HL-60/S4 treated with phorbol 12-myristate 13-acetate at 8.2 ng/mL for 4 days and 3 days (cell line): ENCODE measurements around the gene PDE4B.
"Not testable (repeated sequence)": the region's sequence is repeated elsewhere in the genome, so short reads cannot be mapped to it uniquely, and the experiment has no call there.

Source experiments
- in situ Hi-C: fragments of 300-500 bp; cut with MboI; formaldehyde crosslinking; loops from 2 replicates; pipeline ENCODE4 v1.15.0; 2022; ENCODE audit warnings: low sequenced_read_pairs

Gene PDE4B

DNA sequence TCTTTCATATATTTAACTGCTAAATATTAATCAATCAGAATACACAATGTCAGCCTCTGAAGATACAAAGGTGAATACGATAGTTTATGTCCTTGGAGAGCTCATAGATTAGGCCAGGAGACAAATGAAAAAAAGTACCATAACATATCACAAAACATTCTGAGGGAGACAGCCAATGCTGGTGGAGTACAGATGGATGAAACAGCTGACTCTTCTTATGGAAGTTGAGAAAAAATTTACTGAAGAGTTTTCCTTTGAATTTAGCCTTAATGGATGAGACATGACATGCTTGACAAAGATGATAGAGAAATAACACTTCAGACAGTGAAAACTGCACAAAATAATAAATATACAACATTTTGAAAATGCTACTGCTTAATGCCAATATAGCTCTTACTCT lies 193.5 kb downstream of the PDE4B start:
- in situ Hi-C loops, result no loop called here

DNA sequence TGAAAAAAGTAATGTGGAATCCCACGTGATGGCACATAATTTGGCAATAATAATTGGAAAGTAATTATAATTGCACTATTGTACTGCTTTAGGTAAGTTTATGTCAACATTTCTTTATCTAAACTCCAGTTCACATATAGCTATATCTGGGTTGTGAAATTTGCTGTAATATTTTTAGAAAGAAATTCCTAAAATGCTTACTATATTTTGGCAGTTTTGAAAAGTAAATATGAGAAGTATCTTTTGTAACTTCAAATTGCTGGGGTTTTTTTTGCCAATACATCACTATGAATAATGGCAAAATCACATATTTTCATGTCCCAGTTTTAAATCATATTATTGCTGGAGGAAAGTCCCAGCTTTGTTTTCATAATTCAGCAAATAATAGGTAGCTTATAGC lies 197.5 kb downstream of the PDE4B start:
- in situ Hi-C loops, result no loop called here

DNA sequence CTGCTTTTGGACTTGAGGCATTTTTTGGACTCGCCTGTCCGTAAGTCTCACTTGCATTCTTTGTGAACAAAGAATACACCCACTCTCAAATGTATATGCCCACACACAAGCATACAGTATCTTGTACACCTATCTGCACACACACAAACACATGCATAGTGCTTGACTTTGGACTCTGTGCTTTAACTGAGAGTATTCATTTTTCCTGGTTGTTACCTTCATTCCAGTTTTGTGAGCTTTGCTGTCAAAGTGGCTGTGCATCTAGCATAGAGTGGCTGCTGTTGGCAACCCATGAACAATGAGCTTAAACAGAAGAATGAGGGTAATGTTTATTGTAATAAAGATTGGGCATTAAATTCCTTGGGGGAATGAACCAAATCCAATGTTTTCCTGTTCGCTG lies 199.0 kb downstream of the PDE4B start:
- in situ Hi-C loops, result no loop called here

DNA sequence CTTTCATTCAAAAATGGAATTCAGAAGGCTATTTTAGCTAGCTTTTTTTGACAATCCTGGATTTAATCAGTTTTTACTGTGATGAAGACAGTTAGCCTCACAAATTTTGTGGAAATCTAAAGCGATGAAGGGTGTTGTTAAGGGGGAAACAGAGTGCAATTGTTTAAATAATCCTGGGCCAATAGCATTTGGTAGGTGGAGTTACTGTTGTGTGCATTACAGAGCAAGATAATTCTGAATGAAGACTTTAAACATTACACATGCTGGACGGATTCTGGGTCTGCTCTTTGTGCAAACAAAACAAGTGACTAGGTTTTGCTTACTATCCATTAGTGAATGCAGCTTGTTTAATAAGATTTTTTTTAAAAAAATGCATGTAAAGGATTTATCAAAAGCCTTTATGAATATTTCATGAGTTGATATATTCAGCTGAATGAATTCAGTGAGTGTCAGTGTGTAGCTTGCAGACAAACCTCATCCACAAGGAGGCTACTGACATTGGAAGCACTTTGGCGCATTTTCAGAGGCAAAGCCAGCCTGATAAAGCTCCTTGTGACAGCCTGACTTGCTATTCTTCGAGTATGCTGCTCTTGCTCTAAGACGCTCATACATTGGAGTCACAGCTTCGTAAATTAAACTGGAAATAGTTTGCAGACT lies 199.6 kb downstream of the PDE4B start:
- in situ Hi-C loops, result no loop called here

DNA sequence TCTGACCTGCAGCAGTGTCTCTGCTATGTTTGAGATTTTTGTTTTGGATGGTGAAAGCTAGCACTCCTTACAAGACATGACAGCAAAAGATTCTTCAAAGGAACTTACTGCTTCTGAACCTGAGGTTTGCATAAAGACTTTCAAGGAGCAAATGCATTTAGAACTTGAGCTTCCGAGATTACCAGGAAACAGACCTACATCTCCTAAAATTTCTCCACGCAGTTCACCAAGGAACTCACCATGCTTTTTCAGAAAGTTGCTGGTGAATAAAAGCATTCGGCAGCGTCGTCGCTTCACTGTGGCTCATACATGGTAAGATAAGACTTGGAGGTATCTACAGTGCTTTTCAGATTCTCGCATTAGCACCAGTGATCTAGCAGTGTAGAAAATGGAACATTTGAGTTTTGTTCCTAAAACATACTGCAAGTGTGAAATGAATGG lies 200.2 kb downstream of the PDE4B start:
- in situ Hi-C loops, result no loop called here

DNA sequence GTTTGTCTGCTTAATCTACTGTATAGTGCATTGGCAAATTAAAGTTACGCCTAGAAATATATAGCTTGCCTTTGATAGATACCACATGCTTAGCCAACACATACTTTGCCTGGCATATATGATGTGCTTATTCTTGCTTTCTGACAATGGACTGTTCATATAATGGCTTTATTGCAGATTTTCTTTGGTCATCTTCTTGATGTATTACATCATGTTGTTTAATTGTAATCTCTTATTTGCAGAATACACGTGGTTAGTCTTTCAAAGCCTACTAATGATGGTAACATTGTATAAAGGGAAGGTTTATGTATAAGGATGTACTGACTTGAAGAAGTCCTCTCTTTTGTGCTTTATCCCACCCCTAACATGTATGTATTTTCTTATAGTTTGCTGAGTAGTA lies 201.5 kb downstream of the PDE4B start:
- in situ Hi-C loops, result no loop called here

DNA sequence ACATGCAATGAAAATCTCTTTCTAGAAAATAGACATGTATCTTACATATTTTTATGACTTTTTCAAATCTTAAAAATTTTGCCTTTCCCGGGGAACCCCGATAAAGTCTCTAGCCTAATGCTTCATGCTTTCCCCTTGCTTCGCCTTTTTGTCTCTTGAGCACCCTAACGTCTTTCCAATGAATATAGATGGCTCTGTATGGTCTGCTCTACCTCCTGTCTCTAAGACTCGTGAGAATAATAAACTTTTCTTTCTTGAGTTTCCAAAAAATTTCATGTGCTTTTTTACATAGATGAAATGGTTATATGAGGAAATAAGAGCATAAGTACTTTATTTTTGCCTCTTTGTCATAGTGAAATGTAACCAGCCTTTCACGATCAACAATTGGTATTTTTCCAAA lies 202.6 kb downstream of the PDE4B start:
- in situ Hi-C loops, result no loop called here

DNA sequence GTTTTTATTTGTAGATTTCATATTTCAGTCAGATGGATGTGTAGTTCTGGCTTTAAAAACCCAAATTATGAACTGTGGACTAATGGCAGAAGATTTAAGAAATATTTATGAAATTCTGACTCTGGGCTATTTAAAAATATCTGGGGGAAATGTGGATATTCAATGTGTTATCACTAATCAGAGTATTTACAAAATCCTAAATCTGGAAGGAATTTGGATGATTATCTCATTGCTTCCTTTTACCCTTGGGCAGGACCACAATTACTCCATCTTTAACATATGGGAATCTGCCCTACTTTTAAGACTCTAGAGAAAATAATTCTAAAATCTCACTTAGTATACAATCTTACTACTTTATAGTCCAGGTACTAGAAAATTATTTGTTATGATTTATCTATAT lies 203.2 kb downstream of the PDE4B start:
- in situ Hi-C loops, result no loop called here

DNA sequence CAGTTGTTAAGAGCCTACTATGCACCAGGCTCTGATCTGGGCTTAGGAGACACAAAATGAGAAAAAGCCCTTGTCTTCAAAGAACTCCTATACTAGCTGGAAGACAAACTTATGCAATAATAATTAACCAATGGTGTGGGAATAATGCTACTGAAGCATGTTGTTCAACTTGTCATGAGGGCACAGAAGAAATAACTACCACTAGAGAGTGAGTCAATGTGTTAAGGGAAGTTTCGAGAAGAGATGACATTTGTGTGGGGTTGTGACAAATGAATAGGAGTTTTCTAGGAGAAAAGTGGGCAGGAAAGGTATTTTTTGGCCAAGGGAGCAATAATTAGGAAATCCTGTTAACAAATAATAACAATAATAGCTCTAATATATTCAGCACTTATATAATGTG lies 205.0 kb downstream of the PDE4B start:
- in situ Hi-C loops, result no loop called here

DNA sequence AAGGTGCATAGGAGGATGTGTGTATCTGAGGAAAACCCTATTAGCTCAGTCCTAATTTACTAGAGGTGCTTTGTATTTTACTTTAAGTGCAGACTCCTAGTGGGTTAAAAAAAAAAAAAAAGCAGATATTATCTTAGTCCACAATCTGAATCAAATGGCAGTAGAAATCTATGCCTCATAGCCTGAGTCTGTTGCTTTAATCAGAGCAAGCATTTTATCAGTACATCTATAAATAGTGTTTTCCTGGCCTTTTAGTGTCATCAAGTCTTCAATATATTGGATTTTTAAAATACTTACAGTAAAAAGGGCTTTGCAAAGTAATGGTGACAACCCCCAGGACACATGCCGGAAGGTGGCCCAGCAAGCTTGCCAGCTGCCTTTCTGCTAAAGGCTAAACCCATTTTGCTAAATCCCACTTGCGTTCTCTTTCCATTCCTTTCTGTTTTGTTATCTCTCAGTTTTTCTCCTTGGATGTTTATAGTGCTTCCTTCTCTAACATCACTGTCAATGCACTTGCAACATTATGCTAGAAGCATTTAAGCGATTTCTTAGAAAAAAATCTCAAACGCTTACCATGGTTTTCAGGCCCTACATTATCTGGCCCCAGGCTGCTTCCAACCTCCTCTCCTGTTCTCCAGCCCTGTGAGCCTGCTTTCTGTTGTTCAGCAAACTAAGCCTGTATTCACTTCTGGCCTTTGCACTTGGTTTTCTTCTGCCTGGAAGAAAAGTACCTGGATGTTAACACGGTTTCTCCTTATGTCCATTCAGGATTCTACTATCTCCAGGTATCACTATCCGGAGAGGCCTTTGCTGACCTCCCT lies 206.3 kb downstream of the PDE4B start:
- in situ Hi-C loops, result no loop called here

DNA sequence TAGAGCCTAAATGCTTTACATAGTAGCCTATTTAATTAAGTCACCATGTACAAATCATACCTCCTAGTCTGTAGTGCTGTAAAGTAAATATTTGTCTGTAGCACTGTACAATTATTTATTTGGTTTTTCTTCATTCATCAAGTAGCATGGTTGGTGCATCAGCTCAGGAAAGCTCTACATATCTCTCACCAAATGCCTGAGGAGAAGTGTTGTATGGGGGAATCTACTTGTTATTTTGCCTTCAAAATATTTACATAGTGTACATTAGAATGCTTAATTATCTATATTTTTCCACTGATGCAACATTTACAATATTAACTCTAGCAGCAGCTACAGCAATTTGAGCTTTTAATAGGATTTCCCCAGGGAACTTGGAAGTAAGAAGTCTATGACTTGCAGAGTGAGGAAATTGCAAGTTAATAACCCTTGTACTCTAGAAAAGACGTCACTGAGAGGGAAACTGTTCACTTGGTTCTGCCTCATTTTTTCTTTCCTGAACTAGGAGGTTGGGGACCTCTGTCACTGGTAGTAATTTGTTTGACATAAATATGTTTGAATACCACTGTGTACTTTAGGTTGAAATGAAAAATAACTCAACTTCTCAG lies 207.4 kb downstream of the PDE4B start:
- in situ Hi-C loops, result no loop called here

DNA sequence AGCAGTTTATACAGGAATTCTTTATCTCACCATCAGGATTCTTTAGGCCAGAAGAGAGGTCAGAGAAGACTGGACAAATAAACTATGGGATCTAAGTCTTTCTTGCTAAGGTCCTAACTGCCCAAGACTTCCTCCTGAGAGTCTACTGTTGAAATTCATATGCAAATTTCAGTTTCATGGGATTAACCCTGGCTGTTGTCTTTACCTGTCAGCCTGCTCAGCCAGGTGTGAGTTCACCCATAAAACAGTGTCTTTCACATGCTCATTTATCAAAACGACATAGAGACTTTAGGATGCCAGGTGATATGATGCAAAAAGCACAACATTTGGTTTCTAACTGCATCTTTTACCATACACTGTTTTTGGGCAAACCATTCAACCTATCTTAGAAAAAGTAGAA lies 211.0 kb downstream of the PDE4B start:
- in situ Hi-C loops, result no loop called here

DNA sequence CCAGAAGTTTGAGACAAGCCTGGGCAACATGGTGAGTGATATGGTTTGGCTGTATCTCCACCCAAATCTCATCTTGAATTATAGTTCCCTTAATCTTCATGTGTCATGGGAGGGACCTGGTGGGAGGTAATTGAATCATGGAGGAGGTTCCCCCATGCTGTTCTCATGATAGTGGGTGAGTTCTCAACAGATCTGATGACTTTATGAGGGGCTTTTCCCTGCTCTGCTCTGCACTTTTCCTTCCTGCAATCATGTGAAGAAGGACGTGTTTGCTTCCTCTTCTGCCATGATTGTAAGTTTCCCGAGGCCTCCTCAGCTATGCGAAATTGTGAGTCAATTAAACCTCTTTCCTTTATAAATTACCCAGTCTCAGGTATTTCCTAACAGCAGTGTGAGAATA lies 213.8 kb downstream of the PDE4B start:
- in situ Hi-C loops, result not testable (repeated sequence)

DNA sequence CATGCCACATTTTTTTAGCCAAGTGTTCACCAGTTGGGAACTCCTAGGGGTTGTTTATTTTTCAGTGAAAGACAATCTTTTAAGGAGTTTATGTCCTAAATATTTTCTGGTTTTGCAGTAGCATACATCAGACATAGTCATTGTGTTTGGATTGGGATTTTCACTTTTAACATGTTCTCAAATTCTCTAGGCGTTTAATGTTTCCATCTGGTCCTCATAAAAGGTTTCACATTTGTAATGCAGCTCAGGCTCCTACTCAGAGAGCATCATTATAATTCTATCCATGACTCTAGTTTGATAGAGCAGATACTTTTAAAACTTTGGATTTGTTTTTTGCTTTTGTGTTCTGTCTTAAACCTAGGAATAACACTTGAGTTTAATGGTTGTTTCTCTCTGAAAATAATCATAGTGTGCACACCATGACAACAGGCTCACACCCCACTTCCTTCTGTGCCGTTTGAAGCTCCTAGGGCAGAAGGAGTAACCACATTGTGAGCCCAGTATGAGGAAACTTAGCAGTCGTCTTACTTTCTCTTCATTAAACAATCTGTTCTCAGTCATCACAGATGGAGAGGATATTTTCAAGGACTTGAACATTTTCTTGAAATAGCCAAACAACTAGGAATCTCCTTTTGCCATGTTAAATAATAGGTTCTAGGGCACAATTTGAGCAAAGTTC lies 219.6 kb downstream of the PDE4B start:
- in situ Hi-C loops, result no loop called here

DNA sequence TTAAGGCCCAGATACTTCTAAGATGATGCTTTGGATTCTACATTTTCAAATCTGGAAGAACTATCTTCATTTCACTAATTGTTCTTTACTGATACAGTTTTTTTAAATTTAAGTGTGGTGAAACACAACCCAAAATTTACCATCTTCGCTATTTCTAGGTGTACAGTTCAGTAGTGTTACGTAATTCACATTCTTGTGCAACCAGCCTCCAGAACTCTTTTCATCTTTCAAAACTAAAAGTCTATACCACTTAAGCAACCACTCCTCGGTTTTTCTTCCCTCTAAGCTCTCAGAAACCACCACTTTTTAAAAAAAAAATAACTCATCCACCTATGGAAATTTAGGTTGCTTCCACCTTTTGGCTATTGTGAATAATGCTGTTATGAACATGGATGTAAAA lies 220.7 kb downstream of the PDE4B start:
- in situ Hi-C loops, result no loop called here

DNA sequence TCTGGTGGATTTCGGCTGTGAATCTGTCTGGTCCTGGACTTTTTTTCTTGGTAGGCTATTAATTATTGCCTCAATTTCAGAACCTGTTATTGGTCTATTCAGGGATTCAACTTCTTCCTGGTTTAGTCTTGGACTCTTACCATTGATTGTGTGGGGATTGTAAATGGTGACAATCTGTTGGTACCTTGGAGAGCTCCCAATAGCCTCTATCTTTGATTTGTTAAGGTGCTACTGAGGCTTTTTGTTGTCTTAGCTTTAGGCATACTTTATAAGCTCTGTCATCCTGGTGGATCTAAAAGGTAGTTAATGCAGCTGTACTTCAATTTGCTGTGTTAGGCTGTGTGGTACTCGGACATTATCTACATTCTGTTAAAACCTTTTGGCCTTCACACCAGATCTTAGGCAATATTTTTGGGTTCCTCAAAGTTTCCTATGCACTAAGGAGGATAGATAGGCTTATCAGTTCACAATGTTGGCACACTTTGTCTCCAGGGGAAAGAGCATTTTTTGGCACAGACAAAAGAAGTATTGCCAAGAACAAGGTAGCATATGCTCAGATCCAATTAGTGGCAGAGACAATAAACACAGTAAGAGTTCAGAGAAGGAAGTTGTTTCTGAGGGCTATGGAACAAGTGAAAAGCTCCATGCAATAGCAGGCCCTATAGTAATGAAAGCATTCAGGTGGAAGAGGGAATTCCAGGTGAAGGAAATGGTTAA lies 230.4 kb downstream of the PDE4B start:
- in situ Hi-C loops, result no loop called here

DNA sequence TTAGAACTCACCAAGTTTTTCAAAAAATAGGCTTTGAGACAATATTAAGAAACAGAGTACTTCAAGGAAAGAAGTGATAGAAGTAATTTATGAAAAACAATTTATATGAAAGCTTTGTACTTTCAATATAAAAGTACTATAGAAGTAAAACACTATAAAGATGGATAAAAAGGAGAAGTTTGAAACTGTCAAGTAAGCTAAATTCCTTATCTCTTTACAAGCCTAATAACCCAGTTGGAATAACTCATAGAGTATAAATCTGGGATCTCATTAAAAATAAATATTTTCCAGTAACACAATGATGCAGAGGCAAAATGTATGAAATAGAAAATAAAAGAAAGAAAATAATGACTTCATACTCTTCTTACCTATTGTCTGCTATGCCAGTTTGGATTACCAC lies 232.5 kb downstream of the PDE4B start:
- in situ Hi-C loops, result no loop called here

DNA sequence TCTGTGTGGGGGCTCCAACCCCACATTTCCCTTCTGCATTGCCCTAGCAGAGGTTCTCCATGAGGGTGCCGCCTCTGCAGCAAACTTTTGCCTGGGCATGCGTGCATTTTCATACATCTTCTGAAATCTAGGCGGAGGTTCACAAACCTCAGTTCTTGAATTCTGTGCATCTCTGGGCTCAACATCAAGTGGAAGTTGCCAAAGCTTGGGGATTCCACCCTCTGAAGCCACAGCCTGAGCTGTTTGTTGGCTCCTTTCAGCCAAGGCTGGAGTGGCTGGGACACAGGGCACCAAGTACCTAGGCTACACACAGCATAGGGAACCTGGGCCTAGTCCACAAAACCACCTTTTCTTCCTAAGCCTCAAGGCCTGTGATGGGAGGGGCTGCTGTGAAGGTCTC lies 235.3 kb downstream of the PDE4B start:
- in situ Hi-C loops, result no loop called here

DNA sequence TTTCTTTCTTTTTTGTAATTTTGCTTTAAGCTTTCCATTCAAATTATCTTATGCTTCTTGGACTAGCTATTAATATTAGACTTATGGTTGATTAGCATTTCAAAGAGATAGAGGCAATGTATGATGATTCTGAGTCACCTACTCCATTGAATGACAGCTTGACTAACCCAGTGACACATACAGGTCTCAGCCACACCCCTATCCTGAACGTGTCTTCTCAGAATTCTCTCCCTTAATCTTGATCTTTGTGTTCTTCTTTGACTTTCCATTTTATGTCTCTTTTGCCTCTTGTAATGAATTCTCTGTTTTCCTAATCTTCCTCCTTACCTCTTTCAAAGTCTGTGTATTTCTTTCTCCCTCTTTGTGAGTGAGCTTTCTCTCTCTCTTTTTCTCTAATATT lies 241.1 kb downstream of the PDE4B start:
- in situ Hi-C loops, result no loop called here

DNA sequence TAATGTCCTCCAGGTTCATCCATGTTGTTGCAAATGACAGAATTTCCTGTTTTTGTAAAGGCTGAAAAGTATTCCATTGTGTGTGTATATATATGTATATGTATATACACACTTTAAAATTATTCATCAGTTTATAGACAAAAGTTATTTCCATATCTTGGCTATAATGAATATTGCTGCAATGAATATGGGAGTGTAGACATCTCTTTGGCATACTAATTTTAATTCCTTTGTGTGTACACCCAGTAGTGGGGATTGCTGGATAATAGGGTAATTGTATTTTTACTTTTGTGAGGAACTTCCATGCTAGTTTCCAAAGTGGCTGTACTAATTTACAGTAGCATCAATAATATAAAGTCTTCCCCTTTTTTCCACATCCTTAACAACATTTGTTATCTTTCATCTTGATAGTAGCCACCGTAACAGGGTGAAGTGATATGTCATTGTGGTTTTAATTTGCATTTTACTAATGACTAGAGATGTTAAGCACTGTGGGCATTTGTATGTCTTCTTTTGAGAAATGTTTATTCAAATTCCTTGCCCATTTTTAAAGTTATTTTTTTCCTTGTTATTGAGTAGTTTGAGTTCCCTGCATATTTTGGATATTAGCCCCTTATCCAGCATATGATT lies 243.0 kb downstream of the PDE4B start:
- in situ Hi-C loops, result no loop called here

DNA sequence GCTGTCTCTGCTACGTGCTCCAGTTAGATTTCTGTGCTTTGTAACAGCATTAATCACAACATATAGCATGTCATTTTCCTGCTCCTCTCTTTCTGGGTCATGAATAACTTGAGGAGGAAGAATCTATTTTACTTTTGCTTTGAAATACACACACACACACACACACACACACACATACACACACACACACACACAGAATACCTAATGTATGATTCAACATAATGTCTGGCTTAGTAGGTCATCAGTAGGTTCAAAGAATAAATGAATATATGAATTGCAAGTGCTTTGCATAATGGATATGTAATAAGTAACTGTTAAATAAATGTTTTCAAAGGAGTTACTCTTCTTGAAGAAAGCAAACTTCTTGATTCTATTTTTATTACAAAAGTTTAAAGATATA lies 249.0 kb downstream of the PDE4B start:
- in situ Hi-C loops, result no loop called here
